Measurements from ENCODE around the gene NELL1.

The NELL1 gene

GRCh38 chr11:21307874-21308273 lies 638.5 kb downstream of the NELL1 start:
- Histone ChIP-seq H3K27me3 (ENCODE audit: insufficient read depth, poor library complexity, severe bottlenecking) (no peaks in the 10 kb centered on the region), H3K4me1 (ENCODE audit: insufficient read depth, poor library complexity, severe bottlenecking) (no peaks in the 10 kb centered on the region), H3K27ac (ENCODE audit: poor library complexity, severe bottlenecking) (no peak overlapping the region), H3K9me3 (ENCODE audit: severe bottlenecking) (no peaks in the 10 kb centered on the region), H3K36me3 (ENCODE audit: low read depth) (no peaks in the 10 kb centered on the region), H3K4me3 (ENCODE audit: severe bottlenecking) (no peak overlapping the region)
- no peak for ATAC-seq (ENCODE audit: low read depth)
- DNase-seq (ENCODE audit: low spot score): no peak
- TF ChIP-seq CTCF (IDR thresholded peaks at IDR 0.05; ENCODE audit: poor library complexity, severe bottlenecking): no peak

DNA sequence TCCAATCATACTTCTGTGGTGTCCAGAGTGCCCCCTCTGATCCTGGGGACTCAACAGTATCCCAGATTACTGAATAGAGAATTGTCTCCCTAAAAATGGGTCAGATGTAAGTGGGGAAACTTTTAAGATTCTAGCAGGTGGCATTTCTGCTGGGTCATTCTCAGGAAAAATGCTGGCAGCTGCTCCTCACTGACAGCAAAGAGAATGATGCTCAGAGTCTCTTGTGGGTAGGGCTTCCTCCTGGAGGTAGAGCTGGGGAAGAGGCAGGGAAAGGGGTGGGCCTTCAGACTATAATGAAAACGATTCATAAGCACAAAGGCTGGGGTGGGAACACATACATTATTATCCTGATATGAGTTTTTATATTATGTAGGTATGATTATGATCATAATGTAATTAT lies 647.2 kb downstream of the NELL1 start:
- DNase-seq (ENCODE audit: low spot score) (no peak), ATAC-seq (ENCODE audit: low read depth) (no peak)
- TF ChIP-seq CTCF (IDR thresholded peaks at IDR 0.05; ENCODE audit: poor library complexity, severe bottlenecking): no peak
- Histone ChIP-seq H3K9me3 (ENCODE audit: severe bottlenecking) (no peaks in the 10 kb centered on the region), H3K4me1 (ENCODE audit: insufficient read depth, poor library complexity, severe bottlenecking) (no peaks in the 10 kb centered on the region), H3K27me3 (ENCODE audit: insufficient read depth, poor library complexity, severe bottlenecking) (no peaks in the 10 kb centered on the region), H3K36me3 (ENCODE audit: low read depth) (no peaks in the 10 kb centered on the region), H3K4me3 (ENCODE audit: severe bottlenecking) (no peak overlapping the region), H3K27ac (ENCODE audit: poor library complexity, severe bottlenecking) (no peak overlapping the region)

- ATAC-seq (ENCODE audit: low read depth) (no peak), DNase-seq (ENCODE audit: low spot score) (no peak)
- H3K27ac ChIP-seq (ENCODE audit: poor library complexity, severe bottlenecking): no peak overlapping the region
- no peak overlapping the region for H3K4me3 ChIP-seq (ENCODE audit: severe bottlenecking)
- no peaks in the 10 kb centered on the region for H3K36me3 ChIP-seq (ENCODE audit: low read depth)
- TF ChIP-seq CTCF (IDR thresholded peaks at IDR 0.05; ENCODE audit: poor library complexity, severe bottlenecking): no peak
- H3K4me1 ChIP-seq (ENCODE audit: insufficient read depth, poor library complexity, severe bottlenecking): no peaks in the 10 kb centered on the region
- no peaks in the 10 kb centered on the region for H3K9me3 ChIP-seq (ENCODE audit: severe bottlenecking)
- H3K27me3 ChIP-seq (ENCODE audit: insufficient read depth, poor library complexity, severe bottlenecking): no peaks in the 10 kb centered on the region
These were observed 651.7 kb downstream of the NELL1 start for GRCh38 chr11:21321072-21321471.

- DNase-seq (ENCODE audit: low spot score): no peak
- no peaks in the 10 kb centered on the region for H3K36me3 ChIP-seq (ENCODE audit: low read depth)
- ATAC-seq (ENCODE audit: low read depth): no peak
- TF ChIP-seq CTCF (IDR thresholded peaks at IDR 0.05; ENCODE audit: poor library complexity, severe bottlenecking): no peak
- no peaks in the 10 kb centered on the region for H3K27me3 ChIP-seq (ENCODE audit: insufficient read depth, poor library complexity, severe bottlenecking)
- H3K9me3 ChIP-seq (ENCODE audit: severe bottlenecking): no peaks in the 10 kb centered on the region
- no peak overlapping the region for H3K4me3 ChIP-seq (ENCODE audit: severe bottlenecking)
- no peak overlapping the region for H3K27ac ChIP-seq (ENCODE audit: poor library complexity, severe bottlenecking)
- no peaks in the 10 kb centered on the region for H3K4me1 ChIP-seq (ENCODE audit: insufficient read depth, poor library complexity, severe bottlenecking)
These were observed 652.1 kb downstream of the NELL1 start for GRCh38 chr11:21321530-21321929.

DNA sequence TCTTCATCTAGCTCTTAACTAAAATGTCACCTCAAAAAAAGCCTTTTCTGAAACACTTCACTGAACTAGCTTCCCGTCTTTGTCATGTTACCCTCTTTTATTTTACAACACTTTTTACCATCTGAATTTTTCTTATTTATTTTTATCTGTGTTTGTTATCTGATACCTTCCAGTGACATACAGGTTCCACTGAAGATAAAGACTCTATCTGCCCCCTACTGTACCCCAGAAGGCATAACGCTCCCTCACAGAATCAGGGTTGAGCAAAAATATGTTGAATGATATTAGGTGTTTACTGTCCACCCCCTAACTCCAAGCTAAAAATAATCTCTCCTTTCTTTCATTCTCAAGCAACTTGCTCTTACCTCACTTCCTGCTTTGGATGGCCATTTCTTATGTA lies 654.2 kb downstream of the NELL1 start:
- Histone ChIP-seq H3K4me3 (ENCODE audit: severe bottlenecking) (no peak overlapping the region), H3K27me3 (ENCODE audit: insufficient read depth, poor library complexity, severe bottlenecking) (no peaks in the 10 kb centered on the region), H3K27ac (ENCODE audit: poor library complexity, severe bottlenecking) (no peak overlapping the region), H3K36me3 (ENCODE audit: low read depth) (no peaks in the 10 kb centered on the region), H3K4me1 (ENCODE audit: insufficient read depth, poor library complexity, severe bottlenecking) (no peaks in the 10 kb centered on the region), H3K9me3 (ENCODE audit: severe bottlenecking) (no peaks in the 10 kb centered on the region)
- no peak for DNase-seq (ENCODE audit: low spot score)
- TF ChIP-seq CTCF (IDR thresholded peaks at IDR 0.05; ENCODE audit: poor library complexity, severe bottlenecking): no peak
- no peak for ATAC-seq (ENCODE audit: low read depth)

All from RWPE2 (cell line).